ENCODE results near the gene USHBP1. TPM values are rescaled to one million over a fixed set of nuclear protein-coding genes. Genes with fewer than 3 reads are reported as not detected.

The USHBP1 gene
- total RNA-seq, 1 experiment from 2014 or later, result 12.3 TPM

- no peaks in the 10 kb centered on the region for H3K27me3 Mint-ChIP-seq (ENCODE audit: low read depth)
- DNase-seq (ENCODE audit: low spot score), result peak; percentile 82
- ChIA-PET POLR2A (interaction anchor here (0.6 to 2.8 kb wide), 10 partner anchors 8 to 159 kb away, joined by 3 to 11 read pairs (median 6); partner anchors contain the start of genes BABAM1, OCEL1 and USE1), CTCF (interaction anchor here (1.0 to 3.2 kb wide), 9 partner anchors 9 to 190 kb away, joined by 3 to 12 read pairs (median 7); partner anchors contain the start of genes MRPL34, OCEL1 and USE1)
- H3K27ac Mint-ChIP-seq, result no peak overlapping the region
- H3K9me3 Mint-ChIP-seq, result no peaks in the 10 kb centered on the region
- H3K4me1 Mint-ChIP-seq, result peaks cover 27% of the 10 kb centered on the region
- no peak for TF ChIP-seq TEAD4 (CRISPR knock-in tag; IDR thresholded peaks at IDR 0.05)
- TF ChIP-seq ZBTB21 (CRISPR knock-in tag; IDR thresholded peaks at IDR 0.05; ENCODE audit: borderline replicate concordance), result no peak
- TF ChIP-seq ZNF423 (CRISPR knock-in tag; IDR thresholded peaks at IDR 0.05), result peak; percentile 50; the same call in 1 of the 2 replicates
- no peak for TF ChIP-seq ATF2 (CRISPR knock-in tag; IDR thresholded peaks at IDR 0.05; ENCODE audit: borderline replicate concordance, low read depth)
- no peak for TF ChIP-seq ZBTB43 (CRISPR knock-in tag; IDR thresholded peaks at IDR 0.05)
- TF ChIP-seq NR3C1 (CRISPR knock-in tag; conservative IDR thresholded peaks at IDR 0.05; ENCODE audit: low read depth), result no peak
- no peak for TF ChIP-seq EMX1 (CRISPR knock-in tag; IDR thresholded peaks at IDR 0.05)
- no peak for TF ChIP-seq NFE2L1 (CRISPR knock-in tag; IDR thresholded peaks at IDR 0.05)
- no peak for TF ChIP-seq MXD4 (CRISPR knock-in tag; IDR thresholded peaks at IDR 0.05; ENCODE audit: borderline replicate concordance)
- TF ChIP-seq MLX (CRISPR knock-in tag; IDR thresholded peaks at IDR 0.05), result no peak
- no peak for TF ChIP-seq SMAD4 (CRISPR knock-in tag; IDR thresholded peaks at IDR 0.05)
- 0 out of 2 replicates have a peak, but pooled peaks have one; percentile 11 for TF ChIP-seq E2F4 (CRISPR knock-in tag; IDR thresholded peaks at IDR 0.05; ENCODE audit: borderline replicate concordance, low read depth)
- TF ChIP-seq E2F5 (CRISPR knock-in tag; IDR thresholded peaks at IDR 0.05), result no peak
- TF ChIP-seq ZNF281 (CRISPR knock-in tag; IDR thresholded peaks at IDR 0.05), result 0 out of 2 replicates have a peak, but pooled peaks have one; percentile 58
- TF ChIP-seq ZNF425 (CRISPR knock-in tag; conservative IDR thresholded peaks at IDR 0.05), result no peak
- TF ChIP-seq OVOL2 (CRISPR knock-in tag; IDR thresholded peaks at IDR 0.05; ENCODE audit: borderline replicate concordance), result no peak
- peak overlapping the region; percentile 80 for H3K4me3 Mint-ChIP-seq
- H3K36me3 Mint-ChIP-seq, result peaks cover 40% of the 10 kb centered on the region
- peak; percentile 75 for ATAC-seq
Observed at GRCh38 chr19:17234911-17235299, 29.6 kb downstream of the USHBP1 start.

Data from WTC11 (cell line).